ENCODE measurements around the gene SZT2.

SZT2 gene

DNA sequence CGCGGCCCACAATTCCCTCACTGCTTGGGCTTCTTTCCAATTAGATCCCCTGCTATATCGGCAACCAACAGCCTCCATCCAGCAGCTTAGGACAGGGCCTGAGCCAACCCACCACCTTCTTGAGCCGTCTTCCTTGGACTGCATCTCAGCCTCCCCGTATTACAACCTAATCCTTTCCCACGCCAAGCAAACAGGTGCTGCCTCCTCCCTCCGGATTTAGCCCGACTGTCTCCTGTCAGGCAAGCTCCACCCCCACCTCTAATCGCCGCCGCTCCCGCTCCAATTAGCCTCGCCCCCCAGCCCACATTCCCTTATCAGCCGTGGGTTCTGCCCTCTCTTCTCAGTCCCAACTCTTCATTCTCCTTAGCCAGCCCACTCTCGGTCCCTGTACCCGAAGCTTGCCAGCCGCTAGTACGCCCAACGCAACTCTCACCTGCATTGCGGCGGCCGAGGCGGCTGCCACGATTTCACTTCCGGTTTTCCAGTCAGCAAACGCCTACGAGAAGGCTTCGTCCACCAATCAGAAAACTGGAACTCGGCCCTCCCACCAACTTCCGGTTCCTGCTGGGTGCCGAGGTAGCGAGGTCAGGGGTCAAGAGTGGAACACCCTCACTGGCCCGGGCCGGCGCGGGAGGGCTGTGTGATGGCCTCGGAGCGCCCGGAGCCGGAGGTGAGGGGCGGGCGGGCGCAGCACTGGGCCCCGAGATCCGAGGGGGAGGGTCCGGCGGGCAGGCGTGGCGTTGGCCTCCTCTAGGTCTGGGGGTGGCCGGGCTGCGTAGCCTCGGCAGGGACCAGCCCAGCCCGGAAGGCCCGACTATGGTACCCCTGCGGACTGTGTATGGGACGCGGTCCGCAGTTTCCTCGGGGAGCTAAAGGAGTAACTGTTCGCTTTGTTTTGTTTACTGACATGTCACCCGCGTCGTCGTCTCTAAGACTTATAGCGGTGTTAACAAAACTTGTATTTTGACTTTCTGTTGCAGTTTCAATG, at the start of gene SZT2, which contains the start of gene MED8:
SZT2 (plus strand) TSS at position 574 of the 988 bp plus-strand sequence; CDS start at position 644, 70 bp downstream.
MED8 (minus strand) TSS at position 475 of the 988 bp plus-strand sequence; CDS start at position 439, 36 bp downstream.
- peak; percentile 87 to 88 for DNase-seq (ENCODE audit: low read depth in 2 of 2)

DNA sequence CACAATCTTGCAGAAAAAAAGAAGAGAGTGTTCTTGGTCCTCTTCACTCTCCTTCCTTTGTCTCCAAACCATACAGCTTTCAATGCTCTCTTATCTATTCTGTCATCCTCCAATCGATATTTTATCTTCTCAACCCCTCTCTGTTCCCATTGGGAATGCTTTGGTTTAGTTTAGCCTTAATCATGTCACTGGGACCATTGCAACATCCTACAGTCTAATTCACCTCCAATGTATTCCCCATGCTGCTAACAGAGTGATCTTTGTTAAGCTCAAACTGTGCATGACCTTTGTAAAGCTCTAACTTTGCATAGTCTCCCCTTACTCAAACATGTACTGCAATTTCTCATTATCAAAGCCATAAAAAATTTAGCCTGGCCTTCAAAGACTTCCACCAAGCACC, 49.1 kb upstream of the SZT2 start:
- no peak for DNase-seq (ENCODE audit: low read depth in 2 of 2)

DNA sequence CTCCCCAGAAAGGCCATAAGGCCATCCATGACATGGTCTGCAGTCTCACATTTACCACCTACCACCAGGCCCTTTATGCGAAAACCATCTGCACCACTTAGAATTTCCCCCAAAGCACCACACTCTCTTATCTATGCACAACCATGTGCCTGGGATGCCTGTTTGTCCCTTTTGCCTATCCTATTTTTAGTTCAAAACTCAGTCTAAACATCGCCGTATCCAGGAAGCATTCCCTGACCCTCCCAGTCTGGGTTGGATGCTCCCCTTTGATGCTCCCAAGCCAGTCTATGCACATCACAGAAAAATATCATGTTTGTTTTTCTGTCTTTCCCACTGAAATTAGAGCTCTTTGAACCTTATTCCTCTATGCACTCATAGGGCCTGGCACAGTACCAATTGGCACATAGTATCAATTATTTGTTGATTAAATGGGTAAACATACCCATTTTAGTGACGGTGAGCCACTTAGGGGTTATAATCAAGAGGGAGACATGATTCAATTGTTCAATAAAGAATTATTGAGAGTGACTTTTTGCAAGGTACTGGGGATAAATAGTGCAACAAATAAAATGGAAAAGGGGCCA, 45.3 kb upstream of the SZT2 start:
- no peak for DNase-seq (ENCODE audit: low read depth in 2 of 2)

DNA sequence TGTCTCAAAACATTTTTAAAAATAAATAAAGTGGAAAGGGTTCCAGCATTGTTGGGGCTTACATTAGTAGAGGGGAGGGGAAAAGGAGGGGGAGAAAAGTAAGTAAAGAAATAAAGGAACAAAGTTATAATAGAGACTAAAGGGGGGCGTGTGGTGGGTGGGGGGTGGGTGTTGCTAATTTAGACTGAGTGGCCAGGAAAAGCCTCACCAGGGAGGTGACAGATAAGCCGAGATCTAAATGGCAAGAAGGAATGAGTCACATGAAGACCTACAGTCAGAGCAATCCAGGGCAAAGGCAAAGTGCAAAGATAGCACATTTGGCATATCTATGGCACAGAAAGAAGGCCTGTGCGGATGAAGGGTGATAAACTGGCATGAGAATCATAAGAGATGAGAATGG, 44.6 kb upstream of the SZT2 start:
- no peak for DNase-seq (ENCODE audit: low read depth in 2 of 2)

DNA sequence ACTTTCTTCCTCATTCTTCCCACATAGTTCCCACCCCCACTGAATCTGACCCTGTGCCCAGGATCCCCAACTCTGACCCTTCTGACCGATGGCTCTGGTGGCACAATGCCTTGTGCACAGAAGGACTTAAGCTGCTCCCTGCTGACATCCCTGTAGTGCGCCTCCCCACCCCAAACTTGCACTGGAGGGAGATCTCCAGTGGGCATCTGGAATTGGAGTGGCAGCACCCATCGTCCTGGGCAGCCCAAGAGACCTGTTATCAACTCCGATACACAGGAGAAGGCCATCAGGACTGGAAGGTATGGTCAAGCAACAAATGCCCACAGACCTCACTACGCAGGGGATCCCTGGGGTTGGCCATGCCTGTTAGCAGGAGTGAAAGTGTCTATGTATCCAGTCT, 43.1 kb upstream of the SZT2 start:
- DNase-seq (ENCODE audit: low read depth in 2 of 2) = no peak

DNA sequence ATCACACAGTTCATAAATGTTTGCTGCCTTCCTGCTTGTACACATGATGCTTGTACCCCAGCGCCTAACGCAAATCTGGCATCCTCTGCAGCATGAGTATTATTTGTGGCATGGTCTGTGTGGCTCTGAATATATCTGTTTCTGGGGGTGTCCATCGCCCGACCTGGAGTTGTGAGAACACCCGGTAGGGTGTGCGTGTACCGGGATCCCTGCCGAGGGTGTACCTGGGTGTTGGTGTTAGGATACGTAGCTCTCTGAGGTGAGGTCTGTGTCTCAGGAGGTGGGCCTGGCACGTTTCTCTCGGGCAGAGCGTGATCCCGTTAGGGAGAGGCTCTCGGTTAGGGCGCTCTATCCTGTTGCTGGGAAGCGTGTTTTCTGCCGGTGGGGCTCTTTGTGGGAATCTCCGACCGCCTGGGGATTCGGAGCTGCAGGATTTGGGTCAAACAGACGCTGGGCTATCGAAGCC, 41.3 kb upstream of the SZT2 start:
- DNase-seq (ENCODE audit: low read depth in 2 of 2) = no peak

DNA sequence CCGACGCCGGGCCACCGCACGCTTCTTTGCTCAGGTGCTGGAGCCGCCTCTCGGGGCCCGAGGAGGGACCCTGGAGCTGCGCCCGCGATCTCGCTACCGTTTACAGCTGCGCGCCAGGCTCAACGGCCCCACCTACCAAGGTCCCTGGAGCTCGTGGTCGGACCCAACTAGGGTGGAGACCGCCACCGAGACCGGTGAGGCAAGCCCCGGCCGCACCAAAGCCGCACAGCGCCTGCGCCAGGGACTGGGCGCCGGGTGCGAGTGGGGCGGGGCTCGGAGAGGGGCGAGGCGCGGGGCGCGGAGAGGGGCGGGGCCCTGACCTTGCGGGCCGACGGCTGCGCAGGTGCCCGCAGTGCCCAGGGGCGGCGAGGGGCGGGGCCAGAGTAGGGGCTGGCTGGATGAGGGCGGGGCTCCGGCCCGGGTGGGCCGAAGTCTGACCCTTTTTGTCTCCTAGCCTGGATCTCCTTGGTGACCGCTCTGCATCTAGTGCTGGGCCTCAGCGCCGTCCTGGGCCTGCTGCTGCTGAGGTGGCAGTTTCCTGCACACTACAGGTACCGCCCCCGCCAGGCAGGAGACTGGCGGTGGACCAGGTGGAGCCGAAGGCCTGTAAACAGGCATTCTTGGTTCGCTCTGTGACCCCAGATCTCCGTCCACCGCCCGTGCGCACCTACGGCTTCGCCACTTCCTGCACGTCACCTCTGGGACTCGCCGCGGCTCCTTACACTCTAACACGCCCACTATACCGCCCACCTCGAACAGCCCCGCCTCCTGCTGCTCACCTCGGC, 40.7 kb upstream of the SZT2 start:
- peak in 1 of 2 donors; percentile 26 for DNase-seq (ENCODE audit: low read depth in 2 of 2)

DNA sequence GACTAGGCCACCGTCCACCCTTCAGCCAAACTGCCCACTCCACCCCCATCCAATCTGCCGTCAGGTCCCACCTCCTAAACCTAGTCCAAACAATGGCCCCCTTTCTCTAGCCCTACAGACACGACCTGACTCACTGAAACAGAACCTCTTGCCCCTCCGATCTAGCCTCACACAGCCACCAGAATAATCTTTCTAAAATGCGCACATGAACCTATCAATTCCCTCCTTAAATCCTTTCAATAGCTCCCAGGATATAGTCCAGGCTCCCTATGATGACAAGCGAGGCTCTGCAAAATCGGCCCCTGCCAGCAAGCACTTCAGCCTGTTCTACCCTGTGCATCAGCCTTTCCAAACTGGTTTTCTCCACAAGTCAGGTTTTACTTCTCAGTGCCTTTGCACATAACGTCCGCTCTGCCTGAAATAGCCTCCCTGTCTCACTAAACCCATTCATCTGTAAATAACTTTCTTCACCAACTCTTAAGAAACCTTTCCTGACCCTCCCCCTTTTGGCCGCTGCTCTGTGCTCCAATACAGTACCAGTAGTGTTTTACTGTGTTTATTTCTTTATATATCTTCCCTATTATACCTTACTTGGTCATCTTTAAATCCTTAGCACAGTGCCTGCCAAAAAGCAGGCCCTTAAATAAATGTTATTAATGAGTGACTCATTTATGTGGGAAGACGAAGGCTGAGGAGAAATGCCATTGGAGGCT, 39.9 kb upstream of the SZT2 start:
- no peak for DNase-seq (ENCODE audit: low read depth in 2 of 2)

DNA sequence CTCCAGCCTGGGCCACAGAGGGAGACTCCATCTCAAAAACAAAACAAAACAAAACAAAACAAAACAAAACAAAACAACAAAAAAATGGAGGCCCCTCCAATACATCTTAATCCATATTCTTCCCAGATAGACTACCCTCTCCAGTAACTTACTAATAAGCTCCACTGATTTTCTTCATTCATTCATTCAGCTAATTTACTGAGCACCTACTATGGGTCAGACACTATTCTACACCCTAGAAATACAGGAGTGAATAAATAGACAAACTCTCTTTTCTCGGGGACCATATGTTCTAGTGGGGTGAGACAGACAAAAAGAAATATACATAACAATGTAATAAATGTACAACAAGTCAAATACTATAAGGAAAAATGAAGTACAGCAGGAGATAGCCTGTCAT, 38.7 kb upstream of the SZT2 start:
- DNase-seq (ENCODE audit: low read depth in 2 of 2) = no peak

DNA sequence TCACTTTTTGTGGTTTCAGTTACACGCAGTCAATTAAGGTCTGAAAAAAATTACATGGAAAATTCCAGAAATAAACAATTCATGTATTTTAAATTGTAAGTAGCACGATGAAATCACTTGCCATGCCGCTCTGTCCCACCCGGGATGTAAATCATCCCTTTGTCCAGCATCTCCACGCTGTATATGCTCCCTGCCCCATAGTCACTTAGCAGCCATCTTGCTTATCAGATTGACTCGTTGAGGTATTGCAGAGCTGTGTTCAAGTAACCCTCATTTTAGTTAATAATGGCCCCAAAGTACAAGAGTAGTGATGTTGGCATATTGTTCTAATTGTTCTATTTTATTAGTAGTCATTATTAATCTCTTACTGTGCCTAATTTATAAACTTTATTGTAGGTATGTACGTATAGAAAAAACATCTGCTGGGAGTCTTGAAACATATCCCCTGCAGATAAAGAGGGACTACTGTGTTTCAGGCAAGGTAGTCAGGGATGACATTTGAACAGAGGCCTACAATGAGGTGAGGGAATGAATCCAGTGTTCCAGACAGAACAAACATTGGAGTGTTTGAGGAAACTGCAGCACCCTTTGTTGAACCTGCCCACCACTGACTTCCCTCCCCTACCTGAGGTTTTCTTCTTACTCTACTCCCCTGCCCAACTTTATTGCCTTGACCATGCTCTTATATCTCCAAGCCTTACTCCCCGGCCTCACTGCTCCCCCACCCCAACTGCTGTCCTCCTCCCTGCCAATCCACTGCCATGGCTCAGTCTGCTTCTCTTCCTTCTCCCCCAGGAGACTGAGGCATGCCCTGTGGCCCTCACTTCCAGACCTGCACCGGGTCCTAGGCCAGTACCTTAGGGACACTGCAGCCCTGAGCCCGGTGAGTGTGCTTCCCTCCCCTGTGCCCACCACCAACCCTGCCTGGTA, 38.0 kb upstream of the SZT2 start:
- no peak for DNase-seq (ENCODE audit: low read depth in 2 of 2)

DNA sequence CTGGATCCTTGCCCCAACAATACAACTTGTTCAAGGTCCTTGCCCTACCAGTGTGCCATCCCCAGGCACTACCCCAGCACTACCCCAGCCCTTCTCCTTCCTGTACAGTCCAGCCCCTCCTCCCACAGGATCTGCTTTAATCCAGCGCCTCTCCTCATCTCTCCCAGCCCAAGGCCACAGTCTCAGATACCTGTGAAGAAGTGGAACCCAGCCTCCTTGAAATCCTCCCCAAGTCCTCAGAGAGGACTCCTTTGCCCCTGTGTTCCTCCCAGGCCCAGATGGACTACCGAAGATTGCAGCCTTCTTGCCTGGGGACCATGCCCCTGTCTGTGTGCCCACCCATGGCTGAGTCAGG, 37.4 kb upstream of the SZT2 start:
- no peak for DNase-seq (ENCODE audit: low read depth in 2 of 2)

DNA sequence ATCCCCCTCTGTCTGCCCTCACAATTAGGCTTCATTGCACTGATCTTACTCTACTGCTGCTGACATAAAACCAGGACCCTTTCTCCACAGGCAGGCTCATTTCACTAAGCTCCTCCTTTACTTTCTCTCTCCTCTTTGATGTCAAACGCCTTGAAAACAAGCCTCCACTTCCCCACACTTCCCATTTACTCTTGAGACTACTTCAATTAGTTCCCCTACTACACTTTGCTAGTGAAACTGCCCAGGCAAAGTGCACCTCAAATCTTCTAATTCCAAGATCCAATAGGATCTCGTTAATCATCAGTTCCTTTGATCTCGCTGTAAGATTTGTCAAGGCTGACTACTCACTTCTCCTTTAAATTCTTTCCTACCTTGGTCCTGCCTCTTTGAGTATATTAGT, 36.8 kb upstream of the SZT2 start:
- no peak for DNase-seq (ENCODE audit: low read depth in 2 of 2)

DNA sequence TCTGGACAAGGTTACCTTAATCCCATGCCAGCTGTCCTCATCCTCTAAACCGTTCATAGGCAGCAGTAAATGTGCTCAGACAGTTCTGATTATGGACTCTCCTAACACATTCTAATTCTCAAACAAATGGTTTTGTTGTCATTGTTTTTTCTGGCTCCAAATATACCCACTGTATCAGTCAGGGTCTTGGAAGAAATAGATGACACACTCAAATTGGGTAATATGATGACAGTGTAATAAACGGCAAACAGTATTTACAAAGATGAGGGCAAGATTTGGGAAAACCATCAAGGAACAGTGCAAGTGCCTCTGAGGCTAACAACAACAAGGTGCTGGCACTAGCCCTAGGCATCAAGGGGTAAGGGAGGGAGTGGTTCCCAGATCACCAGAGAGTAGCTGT, 35.2 kb upstream of the SZT2 start:
- DNase-seq (ENCODE audit: low read depth in 2 of 2) = no peak

DNA sequence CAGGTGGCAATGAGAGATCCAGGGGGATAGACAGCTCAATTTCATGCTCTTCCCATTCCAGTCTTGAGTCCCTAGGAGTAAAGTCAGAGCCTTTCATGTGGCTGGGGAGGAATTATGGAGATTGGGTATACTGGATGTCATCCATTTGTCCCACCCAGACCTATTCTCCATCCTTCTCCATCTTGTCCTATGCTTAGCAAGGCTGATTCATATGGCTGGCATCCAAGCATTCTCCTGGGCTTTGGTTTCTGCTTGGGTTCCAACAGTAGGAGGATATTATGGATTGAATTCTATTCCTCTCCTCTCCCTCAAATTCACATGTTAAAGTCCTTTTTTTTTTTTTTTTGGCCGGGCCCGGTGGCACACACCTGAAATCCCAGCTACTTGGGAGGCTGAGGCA, 34.8 kb upstream of the SZT2 start:
- no peak for DNase-seq (ENCODE audit: low read depth in 2 of 2)

DNA sequence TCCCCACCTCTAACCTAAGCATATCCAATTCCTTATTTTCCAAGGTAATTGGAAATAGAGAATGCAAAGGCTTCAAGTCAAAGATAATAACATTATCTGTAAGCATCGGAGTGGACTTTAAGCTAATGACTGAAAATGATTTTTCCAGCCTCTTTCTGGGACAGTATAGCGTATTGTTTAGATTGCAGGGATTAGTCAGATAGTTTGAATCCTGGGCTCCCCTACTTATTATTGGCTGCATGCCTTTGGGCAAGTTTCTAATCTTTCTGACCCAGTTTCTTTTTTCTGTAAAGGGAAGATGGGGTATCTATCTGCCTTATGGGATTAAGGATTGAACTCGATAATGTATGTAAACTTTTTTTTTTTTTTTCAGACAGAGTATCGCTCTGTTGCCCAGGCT, 32.4 kb upstream of the SZT2 start:
- DNase-seq (ENCODE audit: low read depth in 2 of 2) = no peak

DNA sequence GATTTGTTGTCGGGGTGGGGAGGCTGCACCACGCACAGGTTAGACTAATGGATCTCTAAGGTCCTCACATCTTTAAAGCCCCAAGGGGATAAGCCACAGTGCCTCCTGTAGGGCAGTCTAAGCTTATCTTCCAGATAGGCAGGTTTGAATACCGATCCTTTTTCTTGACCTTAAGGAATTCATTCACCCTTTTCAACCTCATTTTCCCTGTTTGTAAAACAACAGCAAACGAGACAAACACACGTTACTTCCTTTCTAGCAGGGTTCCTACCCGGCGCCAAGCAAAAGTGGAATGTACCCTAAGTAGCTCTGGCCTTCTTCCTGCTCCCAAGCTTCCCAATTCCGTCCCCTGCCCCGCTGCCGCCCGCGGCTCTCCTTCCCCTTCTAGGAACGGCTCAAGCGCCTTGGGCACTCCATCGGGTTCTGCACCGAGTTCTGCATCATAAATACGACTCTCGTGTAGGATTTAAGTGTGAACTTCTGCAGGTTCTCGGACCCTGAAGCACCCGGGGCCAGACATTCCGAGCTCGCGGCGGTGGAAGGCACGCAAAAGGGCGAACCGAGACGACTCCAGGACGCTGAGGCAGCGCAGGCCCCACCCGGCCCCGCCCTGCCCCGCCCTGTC, 31.5 kb upstream of the SZT2 start:
- no peak for DNase-seq (ENCODE audit: low read depth in 2 of 2)

DNA sequence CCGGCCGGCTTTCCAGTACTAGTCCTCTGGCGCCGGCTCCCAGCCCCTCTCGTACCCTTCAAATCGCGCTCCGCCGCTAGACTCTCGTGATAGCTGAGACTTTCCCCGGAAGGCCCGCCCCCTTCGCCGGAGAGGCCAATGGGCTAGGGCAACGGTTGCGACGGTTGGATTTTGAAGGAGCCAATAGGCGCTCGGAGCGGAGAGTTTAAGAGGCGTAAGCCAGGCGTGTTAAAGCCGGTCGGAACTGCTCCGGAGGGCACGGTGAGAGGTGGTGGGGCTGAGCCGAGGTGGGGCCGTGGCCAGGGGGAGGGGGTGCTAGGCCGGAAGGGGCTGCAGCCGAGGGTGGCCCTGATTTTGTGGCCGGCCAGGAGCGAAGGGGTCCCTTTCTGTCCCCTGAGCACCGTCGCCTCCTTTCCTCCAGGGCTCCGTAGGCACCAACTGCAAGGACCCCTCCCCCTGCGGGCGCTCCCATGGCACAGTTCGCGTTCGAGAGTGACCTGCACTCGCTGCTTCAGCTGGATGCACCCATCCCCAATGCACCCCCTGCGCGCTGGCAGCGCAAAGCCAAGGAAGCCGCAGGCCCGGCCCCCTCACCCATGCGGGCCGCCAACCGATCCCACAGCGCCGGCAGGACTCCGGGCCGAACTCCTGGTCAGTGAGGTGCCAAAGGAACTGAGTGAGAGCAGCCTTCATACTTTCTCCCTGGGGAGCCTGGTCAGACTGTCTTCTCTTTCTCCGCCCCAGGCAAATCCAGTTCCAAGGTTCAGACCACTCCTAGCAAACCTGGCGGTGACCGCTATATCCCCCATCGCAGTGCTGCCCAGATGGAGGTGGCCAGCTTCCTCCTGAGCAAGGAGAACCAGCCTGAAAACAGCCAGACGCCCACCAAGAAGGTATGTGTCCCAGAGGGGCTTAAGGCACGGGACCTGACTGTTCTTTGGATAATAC, 30.7 kb upstream of the SZT2 start, which contains the start of gene CDC20:
CDC20 (plus strand) TSS at position 236 of the 948 bp plus-strand sequence; CDS start at position 471, 235 bp downstream.
- DNase-seq (ENCODE audit: low read depth in 2 of 2) = peak; percentile 93

DNA sequence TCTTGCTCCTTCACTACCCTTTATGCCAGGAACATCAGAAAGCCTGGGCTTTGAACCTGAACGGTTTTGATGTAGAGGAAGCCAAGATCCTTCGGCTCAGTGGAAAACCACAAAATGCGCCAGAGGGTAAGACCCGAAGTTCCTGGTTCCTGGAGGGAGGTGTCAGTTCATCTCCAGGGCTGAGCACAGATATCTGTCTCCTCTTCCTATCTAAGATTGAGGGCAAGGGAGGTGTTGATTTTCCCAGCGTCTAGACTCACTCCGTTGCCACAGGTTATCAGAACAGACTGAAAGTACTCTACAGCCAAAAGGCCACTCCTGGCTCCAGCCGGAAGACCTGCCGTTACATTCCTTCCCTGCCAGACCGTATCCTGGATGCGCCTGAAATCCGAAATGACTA, 30.0 kb upstream of the SZT2 start:
- DNase-seq (ENCODE audit: low read depth in 2 of 2) = no peak

DNA sequence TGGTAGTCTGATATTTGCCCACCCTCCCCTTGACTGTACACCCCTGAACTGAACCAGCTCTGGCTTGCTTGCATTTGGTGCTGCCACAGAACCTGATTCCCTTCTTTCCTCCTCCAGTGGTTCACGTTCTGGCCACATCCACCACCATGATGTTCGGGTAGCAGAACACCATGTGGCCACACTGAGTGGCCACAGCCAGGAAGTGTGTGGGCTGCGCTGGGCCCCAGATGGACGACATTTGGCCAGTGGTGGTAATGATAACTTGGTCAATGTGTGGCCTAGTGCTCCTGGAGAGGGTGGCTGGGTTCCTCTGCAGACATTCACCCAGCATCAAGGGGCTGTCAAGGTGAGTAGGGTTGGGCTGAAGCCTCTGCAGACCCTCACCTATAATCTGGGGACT, 29.1 kb upstream of the SZT2 start:
- DNase-seq (ENCODE audit: low read depth in 2 of 2) = no peak
